Measurements from ENCODE around the gene SYAP1. TPM values are rescaled to one million over a fixed set of nuclear protein-coding genes. Genes with fewer than 3 reads are reported as not detected.

The SYAP1 gene, protein sequence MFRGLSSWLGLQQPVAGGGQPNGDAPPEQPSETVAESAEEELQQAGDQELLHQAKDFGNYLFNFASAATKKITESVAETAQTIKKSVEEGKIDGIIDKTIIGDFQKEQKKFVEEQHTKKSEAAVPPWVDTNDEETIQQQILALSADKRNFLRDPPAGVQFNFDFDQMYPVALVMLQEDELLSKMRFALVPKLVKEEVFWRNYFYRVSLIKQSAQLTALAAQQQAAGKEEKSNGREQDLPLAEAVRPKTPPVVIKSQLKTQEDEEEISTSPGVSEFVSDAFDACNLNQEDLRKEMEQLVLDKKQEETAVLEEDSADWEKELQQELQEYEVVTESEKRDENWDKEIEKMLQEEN
- total RNA-seq: 22.8 and 28.1 TPM in 2 replicates

DNA sequence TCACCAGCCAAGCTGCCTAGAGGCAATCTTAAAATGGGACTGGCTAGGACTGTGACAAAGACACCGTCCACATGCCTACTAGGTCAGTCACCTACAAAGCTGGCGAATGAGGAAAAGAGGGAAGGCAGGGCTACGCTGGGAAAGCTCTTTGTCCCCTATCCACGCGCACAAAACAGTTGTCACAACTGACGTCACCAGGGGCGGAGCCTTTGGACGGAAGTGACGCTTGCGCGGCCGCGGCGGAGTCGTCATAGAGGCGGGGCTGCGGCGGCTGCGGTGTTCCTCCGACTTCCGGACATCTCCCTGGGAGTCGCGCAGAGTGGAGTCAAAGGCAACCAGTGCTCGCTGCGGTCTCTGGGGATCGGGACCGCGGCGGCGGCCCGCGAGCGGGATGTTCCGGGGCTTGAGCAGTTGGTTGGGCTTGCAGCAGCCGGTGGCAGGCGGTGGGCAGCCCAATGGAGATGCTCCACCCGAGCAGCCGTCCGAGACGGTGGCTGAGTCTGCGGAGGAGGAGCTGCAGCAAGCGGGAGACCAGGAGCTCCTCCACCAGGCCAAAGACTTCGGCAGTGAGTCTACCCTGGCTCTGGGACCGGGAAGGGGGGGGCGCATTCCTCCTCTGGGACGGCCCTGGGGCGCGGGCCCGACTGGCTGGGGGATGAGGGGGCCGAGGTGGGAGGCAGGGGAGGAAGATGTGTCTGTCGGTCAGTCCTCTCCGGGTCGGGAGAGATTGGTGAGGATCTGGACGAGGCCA, at the start of gene SYAP1:
Gene SYAP1, plus strand, starts transcription at position 279 of the 751 bp plus-strand sequence. Its CDS starts 113 bp downstream, at position 392.

DNA sequence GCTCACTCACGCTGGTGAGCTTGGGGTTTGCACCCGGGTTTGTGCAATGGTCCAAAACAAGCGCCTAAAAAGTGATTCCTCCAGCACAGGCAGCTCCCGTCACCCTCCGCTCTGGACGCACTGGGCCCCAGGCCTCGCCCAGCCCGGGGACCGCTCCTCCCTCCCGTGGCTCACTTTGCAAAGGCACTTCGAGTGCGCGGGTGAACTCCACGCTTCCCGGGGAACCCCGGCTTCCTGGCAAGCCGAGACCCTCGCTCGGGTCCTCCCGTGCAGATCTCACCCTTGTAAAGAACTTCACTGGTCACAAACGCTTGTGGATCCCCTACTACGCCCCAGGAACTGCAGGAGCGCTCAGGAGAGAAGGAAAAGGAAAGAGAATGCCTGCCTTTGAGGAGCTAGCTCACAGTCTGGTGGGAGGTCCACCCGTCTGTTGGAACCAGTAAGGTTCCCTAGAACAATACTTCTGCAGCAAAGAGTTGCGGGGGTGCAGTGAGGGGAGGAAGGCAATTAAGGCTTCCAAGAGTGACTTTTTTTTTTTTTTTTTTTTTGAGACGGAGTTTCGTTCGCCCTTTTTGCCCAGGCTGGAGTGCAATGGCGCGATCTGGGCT, 6.8 kb upstream of the SYAP1 start, which contains the start of gene CTPS2:
Gene CTPS2, minus strand, starts transcription at position 122 of the 608 bp plus-strand sequence. CDS start 9,767 bp downstream, outside the sequence.

DNA sequence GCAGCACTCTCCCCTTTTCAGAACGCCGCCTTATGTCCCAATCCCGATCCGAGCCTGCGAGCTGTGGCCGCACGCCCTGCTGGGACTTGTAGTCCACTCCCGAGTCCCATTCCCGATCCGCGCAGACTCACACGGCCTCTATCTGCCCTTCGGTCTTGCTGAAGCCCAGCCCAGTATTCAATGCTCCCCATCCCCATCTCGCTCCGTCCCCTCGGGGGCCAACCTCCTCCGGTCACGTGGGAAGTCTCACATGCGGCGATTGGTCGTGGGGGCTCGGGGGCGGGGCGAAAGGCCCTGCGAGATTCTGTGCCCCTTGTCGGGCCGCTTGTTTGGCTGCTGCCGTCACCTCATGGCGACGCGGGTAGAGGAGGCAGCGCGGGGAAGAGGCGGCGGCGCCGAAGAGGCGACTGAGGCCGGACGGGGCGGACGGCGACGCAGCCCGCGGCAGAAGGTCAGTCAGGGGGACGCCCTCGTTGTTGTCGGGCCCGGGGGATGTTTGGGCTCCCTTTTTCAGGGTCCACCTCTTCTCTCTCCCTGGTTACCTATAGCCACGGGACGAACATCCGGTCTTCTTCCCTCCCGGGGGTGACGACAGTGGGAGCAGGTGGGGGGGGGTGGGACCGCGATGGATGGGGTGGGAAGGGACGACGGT, 66.9 kb downstream of the SYAP1 start, which contains the start of gene TXLNG:
Gene TXLNG, plus strand, starts transcription at position 328 of the 652 bp plus-strand sequence. Its CDS starts 22 bp downstream, at position 350.

Other genes with a start within 250 kb of the SYAP1 start
- gene S100G, start 69.5 kb upstream of the SYAP1 start, total RNA-seq: not detected in 2 replicates
- gene CTPS2, start 6.9 kb upstream of the SYAP1 start, total RNA-seq: 9.3 and 11.4 TPM in 2 replicates
- gene TXLNG, start 66.9 kb downstream of the SYAP1 start, total RNA-seq: 14.1 and 15.2 TPM in 2 replicates
- gene RBBP7, start 150.8 kb downstream of the SYAP1 start, total RNA-seq: 107 and 121 TPM in 2 replicates
- 1.2 and 1.5 TPM in 2 replicates for gene REPS2, start 227.0 kb downstream of the SYAP1 start, total RNA-seq